Measurements from ENCODE around the gene SERPINB7.

SERPINB7 gene

GRCh38 chr18:63795606-63796005, 20.4 kb downstream of the SERPINB7 start:
- Histone ChIP-seq H2BK15ac (ENCODE audit: low read depth, poor library complexity, severe bottlenecking) (no peak overlapping the region), H3K18ac (ENCODE audit: low read depth in 1 of 2, low read length in 2 of 2) (no peak overlapping the region), H3K79me1 (replicated peaks; ENCODE audit: low read length, poor library complexity, severe bottlenecking) (no peaks in the 10 kb centered on the region), H2AFZ (ENCODE audit: low read depth, low read length) (no peak overlapping the region), H2BK120ac (ENCODE audit: low read depth, low read length) (no peak overlapping the region), H3K4me3 (ENCODE audit: insufficient read depth in 1 of 2, low read depth in 1 of 2, low read length in 2 of 2) (no peak overlapping the region), H2BK5ac (ENCODE audit: low read depth, low read length, poor library complexity, severe bottlenecking) (no peak overlapping the region), H3K23ac (ENCODE audit: low read length in 2 of 2) (no peak overlapping the region), H3K9me3 (ENCODE audit: control insufficient read depth, low read length) (no peaks in the 10 kb centered on the region), H4K8ac (ENCODE audit: low read length) (no peak overlapping the region), H3K36me3 (ENCODE audit: control insufficient read depth in 1 of 2, insufficient read depth in 2 of 2, low read depth in 1 of 2, low read length in 2 of 2) (no peaks in the 10 kb centered on the region), H3K4ac (ENCODE audit: low read depth in 1 of 2, low read length in 2 of 2) (no peak overlapping the region), H3K27me3 (ENCODE audit: control insufficient read depth in 1 of 2, insufficient read depth in 1 of 2, low read length in 2 of 2) (no peaks in the 10 kb centered on the region), H3K27ac (ENCODE audit: low read length, poor library complexity, severe bottlenecking) (no peak overlapping the region), H3K9ac (ENCODE audit: low read length) (no peak overlapping the region), H3K4me1 (ENCODE audit: control insufficient read depth, insufficient read depth, low read depth, low read length) (no peaks in the 10 kb centered on the region), H2BK12ac (ENCODE audit: low read length in 2 of 2) (peak overlapping the region in 1 of 2 experiments; percentile 53), H4K91ac (ENCODE audit: low read length) (no peak overlapping the region), H3K14ac (ENCODE audit: low read length in 2 of 2) (no peak overlapping the region), H3K4me2 (ENCODE audit: low read length, poor library complexity, severe bottlenecking) (no peak overlapping the region), H2AK5ac (ENCODE audit: low read length, severe bottlenecking) (no peak overlapping the region)
- WGBS, result 74% methylated on average over 4 of the region's 4 CpGs
- no peak for DNase-seq

GRCh38 chr18:63799189-63799588, 24.0 kb downstream of the SERPINB7 start:
- Histone ChIP-seq H3K4me1 (ENCODE audit: control insufficient read depth, insufficient read depth, low read depth, low read length) (no peaks in the 10 kb centered on the region), H2BK120ac (ENCODE audit: low read depth, low read length) (no peak overlapping the region), H3K9ac (ENCODE audit: low read length) (no peak overlapping the region), H2AFZ (ENCODE audit: low read depth, low read length) (no peak overlapping the region), H3K4me2 (ENCODE audit: low read length, poor library complexity, severe bottlenecking) (no peak overlapping the region), H3K27me3 (ENCODE audit: control insufficient read depth in 1 of 2, insufficient read depth in 1 of 2, low read length in 2 of 2) (no peaks in the 10 kb centered on the region), H3K4ac (ENCODE audit: low read depth in 1 of 2, low read length in 2 of 2) (no peak overlapping the region), H2AK5ac (ENCODE audit: low read length, severe bottlenecking) (no peak overlapping the region), H2BK12ac (ENCODE audit: low read length in 2 of 2) (no peak overlapping the region), H2BK5ac (ENCODE audit: low read depth, low read length, poor library complexity, severe bottlenecking) (no peak overlapping the region), H2BK15ac (ENCODE audit: low read depth, poor library complexity, severe bottlenecking) (no peak overlapping the region), H3K4me3 (ENCODE audit: insufficient read depth in 1 of 2, low read depth in 1 of 2, low read length in 2 of 2) (no peak overlapping the region), H3K18ac (ENCODE audit: low read depth in 1 of 2, low read length in 2 of 2) (no peak overlapping the region), H3K14ac (ENCODE audit: low read length in 2 of 2) (no peak overlapping the region), H3K79me1 (replicated peaks; ENCODE audit: low read length, poor library complexity, severe bottlenecking) (no peaks in the 10 kb centered on the region), H4K91ac (ENCODE audit: low read length) (no peak overlapping the region), H3K27ac (ENCODE audit: low read length, poor library complexity, severe bottlenecking) (no peak overlapping the region), H4K8ac (ENCODE audit: low read length) (no peak overlapping the region), H3K9me3 (ENCODE audit: control insufficient read depth, low read length) (no peaks in the 10 kb centered on the region), H3K36me3 (ENCODE audit: control insufficient read depth in 1 of 2, insufficient read depth in 2 of 2, low read depth in 1 of 2, low read length in 2 of 2) (no peaks in the 10 kb centered on the region), H3K23ac (ENCODE audit: low read length in 2 of 2) (no peak overlapping the region)
- DNase-seq, result no peak

GRCh38 chr18:63801343-63801742, 26.1 kb downstream of the SERPINB7 start:
- Histone ChIP-seq H2AK5ac (ENCODE audit: low read length, severe bottlenecking) (no peak overlapping the region), H3K4ac (ENCODE audit: low read depth in 1 of 2, low read length in 2 of 2) (no peak overlapping the region), H2BK5ac (ENCODE audit: low read depth, low read length, poor library complexity, severe bottlenecking) (no peak overlapping the region), H3K23ac (ENCODE audit: low read length in 2 of 2) (no peak overlapping the region), H3K9ac (ENCODE audit: low read length) (no peak overlapping the region), H3K4me1 (ENCODE audit: control insufficient read depth, insufficient read depth, low read depth, low read length) (no peaks in the 10 kb centered on the region), H2AFZ (ENCODE audit: low read depth, low read length) (no peak overlapping the region), H2BK120ac (ENCODE audit: low read depth, low read length) (no peak overlapping the region), H3K9me3 (ENCODE audit: control insufficient read depth, low read length) (no peaks in the 10 kb centered on the region), H3K79me1 (replicated peaks; ENCODE audit: low read length, poor library complexity, severe bottlenecking) (no peaks in the 10 kb centered on the region), H3K14ac (ENCODE audit: low read length in 2 of 2) (no peak overlapping the region), H3K36me3 (ENCODE audit: control insufficient read depth in 1 of 2, insufficient read depth in 2 of 2, low read depth in 1 of 2, low read length in 2 of 2) (no peaks in the 10 kb centered on the region), H3K4me2 (ENCODE audit: low read length, poor library complexity, severe bottlenecking) (no peak overlapping the region), H4K91ac (ENCODE audit: low read length) (no peak overlapping the region), H3K27ac (ENCODE audit: low read length, poor library complexity, severe bottlenecking) (no peak overlapping the region), H4K8ac (ENCODE audit: low read length) (no peak overlapping the region), H2BK12ac (ENCODE audit: low read length in 2 of 2) (no peak overlapping the region), H3K18ac (ENCODE audit: low read depth in 1 of 2, low read length in 2 of 2) (no peak overlapping the region), H2BK15ac (ENCODE audit: low read depth, poor library complexity, severe bottlenecking) (no peak overlapping the region), H3K4me3 (ENCODE audit: insufficient read depth in 1 of 2, low read depth in 1 of 2, low read length in 2 of 2) (no peak overlapping the region), H3K27me3 (ENCODE audit: control insufficient read depth in 1 of 2, insufficient read depth in 1 of 2, low read length in 2 of 2) (no peaks in the 10 kb centered on the region)
- WGBS, result 88% methylated on average over 4 of the region's 4 CpGs
- no peak for DNase-seq

- Histone ChIP-seq H3K79me1 (replicated peaks; ENCODE audit: low read length, poor library complexity, severe bottlenecking) (no peaks in the 10 kb centered on the region), H2BK12ac (ENCODE audit: low read length in 2 of 2) (no peak overlapping the region), H3K36me3 (ENCODE audit: control insufficient read depth in 1 of 2, insufficient read depth in 2 of 2, low read depth in 1 of 2, low read length in 2 of 2) (no peaks in the 10 kb centered on the region), H2AK5ac (ENCODE audit: low read length, severe bottlenecking) (no peak overlapping the region), H3K14ac (ENCODE audit: low read length in 2 of 2) (no peak overlapping the region), H3K18ac (ENCODE audit: low read depth in 1 of 2, low read length in 2 of 2) (no peak overlapping the region), H2BK120ac (ENCODE audit: low read depth, low read length) (no peak overlapping the region), H3K4me2 (ENCODE audit: low read length, poor library complexity, severe bottlenecking) (no peak overlapping the region), H3K9me3 (ENCODE audit: control insufficient read depth, low read length) (no peaks in the 10 kb centered on the region), H2AFZ (ENCODE audit: low read depth, low read length) (no peak overlapping the region), H2BK15ac (ENCODE audit: low read depth, poor library complexity, severe bottlenecking) (no peak overlapping the region), H3K9ac (ENCODE audit: low read length) (no peak overlapping the region), H4K8ac (ENCODE audit: low read length) (no peak overlapping the region), H3K4me3 (ENCODE audit: insufficient read depth in 1 of 2, low read depth in 1 of 2, low read length in 2 of 2) (no peak overlapping the region), H3K27me3 (ENCODE audit: control insufficient read depth in 1 of 2, insufficient read depth in 1 of 2, low read length in 2 of 2) (peaks cover 0 to 4% of the 10 kb centered on the region in 2 experiments), H3K4me1 (ENCODE audit: control insufficient read depth, insufficient read depth, low read depth, low read length) (no peaks in the 10 kb centered on the region), H3K27ac (ENCODE audit: low read length, poor library complexity, severe bottlenecking) (no peak overlapping the region), H4K91ac (ENCODE audit: low read length) (no peak overlapping the region), H2BK5ac (ENCODE audit: low read depth, low read length, poor library complexity, severe bottlenecking) (no peak overlapping the region), H3K4ac (ENCODE audit: low read depth in 1 of 2, low read length in 2 of 2) (no peak overlapping the region), H3K23ac (ENCODE audit: low read length in 2 of 2) (no peak overlapping the region)
- no peak for DNase-seq
- 86% methylated on average over 3 of the region's 4 CpGs for WGBS
Measured at GRCh38 chr18:63808125-63808524, 32.9 kb downstream of the SERPINB7 start.
